Globus pallidus (tissue), 1 donor: ENCODE results near the gene LIPJ.
A peak's percentile ranks its signal among the peaks of the same experiment; 100 is the strongest.

Experiments
- DNase-seq: peaks from one replicate; pipeline ENCODE4 v3.0.0-alpha.2; 2015; ENCODE audit warnings: low spot score

LIPJ gene

GRCh38 chr10:88586462-88586861 lies at the start of gene LIPJ:
LIPJ (plus strand) TSS chr10:88586762; CDS start chr10:88590688, 3,926 bp downstream.
- no peak for DNase-seq

- no peak for DNase-seq
Measured at GRCh38 chr10:88537322-88537721, 49.2 kb upstream of the LIPJ start.

- DNase-seq = no peak
Measured at GRCh38 chr10:88538048-88538447, 48.5 kb upstream of the LIPJ start.

GRCh38 chr10:88540351-88540750 lies 46.2 kb upstream of the LIPJ start:
- DNase-seq = no peak

- no peak for DNase-seq
Measured at GRCh38 chr10:88541116-88541626, 45.4 kb upstream of the LIPJ start.

- DNase-seq = no peak
Measured at GRCh38 chr10:88542522-88542921, 44.0 kb upstream of the LIPJ start.

- no peak for DNase-seq
Measured at GRCh38 chr10:88544140-88544870, 42.3 kb upstream of the LIPJ start.

- DNase-seq = no peak
Measured at GRCh38 chr10:88545359-88545758, 41.2 kb upstream of the LIPJ start.

GRCh38 chr10:88546497-88546896 lies 40.1 kb upstream of the LIPJ start:
- DNase-seq = no peak

- DNase-seq = no peak
Measured at GRCh38 chr10:88551246-88551645, 35.3 kb upstream of the LIPJ start.

GRCh38 chr10:88553116-88553752 lies 33.3 kb upstream of the LIPJ start:
- peak; percentile 41 for DNase-seq

GRCh38 chr10:88555190-88555908 lies 31.2 kb upstream of the LIPJ start:
- DNase-seq = no peak

GRCh38 chr10:88557256-88557655 lies 29.3 kb upstream of the LIPJ start:
- no peak for DNase-seq

- DNase-seq = no peak
Measured at GRCh38 chr10:88557658-88558057, 28.9 kb upstream of the LIPJ start.

- DNase-seq = no peak
Measured at GRCh38 chr10:88562152-88562551, 24.4 kb upstream of the LIPJ start.

GRCh38 chr10:88565072-88565471 lies 21.5 kb upstream of the LIPJ start:
- DNase-seq = peak; percentile 24

GRCh38 chr10:88582411-88582805 lies 4.2 kb upstream of the LIPJ start:
- no peak for DNase-seq

- DNase-seq = peak; percentile 78
Measured at GRCh38 chr10:88582806-88583583, 3.6 kb upstream of the LIPJ start, which contains the start of gene RNLS. RNLS (minus strand) TSS chr10:88583318.

GRCh38 chr10:88583584-88583957 lies 3.0 kb upstream of the LIPJ start:
- DNase-seq = no peak

- no peak for DNase-seq
Measured at GRCh38 chr10:88592381-88592780, 5.8 kb downstream of the LIPJ start.

- no peak for DNase-seq
Measured at GRCh38 chr10:88592906-88593305, 6.3 kb downstream of the LIPJ start.

GRCh38 chr10:88594482-88594881 lies 7.9 kb downstream of the LIPJ start:
- no peak for DNase-seq
